KMS-11 (cell line): ENCODE measurements around the gene C4BPA.

Experiments
- H2AFZ ChIP-seq: fragments of 200-600 bp; sonication (generic); 2 replicates; pipeline ENCODE4 v1.6.1; 2016; ENCODE audit warnings: antibody characterized with exemption, mixed run types, low read depth
- H3K27ac ChIP-seq: fragments of 200-600 bp; sonication (generic); 2 replicates; pipeline ENCODE4 v1.6.1; 2016; ENCODE audit warnings: mild to moderate bottlenecking, mixed run types
- H3K27me3 ChIP-seq: fragments of 200-600 bp; sonication (generic); 2 replicates; pipeline ENCODE4 v1.6.1; 2017; ENCODE audit warnings: mild to moderate bottlenecking, low read depth, mixed run types, moderate library complexity; ENCODE audit not compliant: insufficient read depth
- H3K36me3 ChIP-seq: fragments of 200-600 bp; sonication (generic); 2 replicates; pipeline ENCODE4 v1.6.1; 2017; ENCODE audit warnings: mild to moderate bottlenecking, mixed run types; ENCODE audit not compliant: insufficient read depth
- H3K4me1 ChIP-seq: fragments of 200-600 bp; sonication (generic); 2 replicates; pipeline ENCODE4 v1.6.1; 2016; ENCODE audit warnings: mild to moderate bottlenecking, low read depth, mixed run types; ENCODE audit not compliant: poor library complexity, severe bottlenecking
- H3K4me2 ChIP-seq: fragments of 200-600 bp; sonication (generic); 2 replicates; pipeline ENCODE4 v1.7.0; 2016; ENCODE audit warnings: mild to moderate bottlenecking, mixed run types
- H3K4me3 ChIP-seq: fragments of 200-600 bp; sonication (generic); IDR thresholded peaks from 2 replicates; pipeline ENCODE4 v1.6.1; 2017; ENCODE audit warnings: low read depth, low read length, mixed read lengths; ENCODE audit not compliant: insufficient read depth
- H3K79me2 ChIP-seq: fragments of 200-600 bp; sonication (generic); 2 replicates; pipeline ENCODE4 v1.6.1; 2016; ENCODE audit warnings: low read depth, mixed run types; ENCODE audit not compliant: insufficient read depth
- H3K9ac ChIP-seq: fragments of 200-600 bp; sonication (generic); 2 replicates; pipeline ENCODE4 v1.6.1; 2016; ENCODE audit warnings: mild to moderate bottlenecking, mixed run types
- H4K20me1 ChIP-seq: fragments of 200-600 bp; sonication (generic); 2 replicates; pipeline ENCODE4 v1.6.1; 2016; ENCODE audit warnings: mild to moderate bottlenecking, mixed run types; ENCODE audit not compliant: insufficient read depth
- CTCF ChIP-seq: fragments of 200-600 bp; sonication (generic); conservative IDR thresholded peaks from 2 replicates; pipeline ENCODE4 v1.6.1; 2017; ENCODE audit warnings: low read depth, mild to moderate bottlenecking, antibody characterized with exemption, low read length, moderate library complexity, mixed read lengths

Gene C4BPA

GRCh38 chr1:207115269-207115668, 11.2 kb downstream of the C4BPA start:
- no peaks in the 10 kb centered on the region for H3K27me3 ChIP-seq
- no peaks in the 10 kb centered on the region for H3K36me3 ChIP-seq
- no peaks in the 10 kb centered on the region for H4K20me1 ChIP-seq
- H3K4me2 ChIP-seq: no peak overlapping the region
- no peaks in the 10 kb centered on the region for H3K79me2 ChIP-seq
- H3K4me1 ChIP-seq: no peaks in the 10 kb centered on the region
- TF ChIP-seq CTCF: no peak
- H3K27ac ChIP-seq: no peak overlapping the region
- no peak overlapping the region for H2AFZ ChIP-seq
- H3K4me3 ChIP-seq: no peak overlapping the region
- H3K9ac ChIP-seq: no peak overlapping the region

DNA sequence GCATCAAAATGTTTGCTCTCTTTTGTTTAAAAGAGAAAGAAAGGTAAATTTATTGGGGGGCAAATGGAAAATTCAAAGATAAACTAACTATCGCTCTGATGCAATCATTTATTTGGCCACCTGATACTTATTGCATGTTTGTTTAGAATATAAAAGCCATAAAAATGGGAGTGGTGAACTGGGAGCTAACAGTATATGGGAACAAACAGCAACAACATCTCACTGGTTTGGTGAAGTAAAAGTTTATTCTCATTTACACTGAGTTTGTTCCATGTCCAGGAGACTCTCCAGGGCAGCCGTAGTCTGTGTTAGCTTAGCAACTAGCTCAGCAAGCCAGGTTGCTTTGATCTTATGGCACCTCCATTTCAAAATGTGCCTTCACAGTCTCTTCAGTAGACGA, 20.4 kb downstream of the C4BPA start:
- Histone ChIP-seq H3K4me3 (no peak overlapping the region), H2AFZ (no peak overlapping the region), H3K4me2 (no peak overlapping the region), H3K79me2 (no peaks in the 10 kb centered on the region), H3K9ac (no peak overlapping the region), H3K4me1 (no peaks in the 10 kb centered on the region), H4K20me1 (no peaks in the 10 kb centered on the region), H3K36me3 (no peaks in the 10 kb centered on the region), H3K27me3 (no peaks in the 10 kb centered on the region), H3K27ac (no peak overlapping the region)
- no peak for TF ChIP-seq CTCF

DNA sequence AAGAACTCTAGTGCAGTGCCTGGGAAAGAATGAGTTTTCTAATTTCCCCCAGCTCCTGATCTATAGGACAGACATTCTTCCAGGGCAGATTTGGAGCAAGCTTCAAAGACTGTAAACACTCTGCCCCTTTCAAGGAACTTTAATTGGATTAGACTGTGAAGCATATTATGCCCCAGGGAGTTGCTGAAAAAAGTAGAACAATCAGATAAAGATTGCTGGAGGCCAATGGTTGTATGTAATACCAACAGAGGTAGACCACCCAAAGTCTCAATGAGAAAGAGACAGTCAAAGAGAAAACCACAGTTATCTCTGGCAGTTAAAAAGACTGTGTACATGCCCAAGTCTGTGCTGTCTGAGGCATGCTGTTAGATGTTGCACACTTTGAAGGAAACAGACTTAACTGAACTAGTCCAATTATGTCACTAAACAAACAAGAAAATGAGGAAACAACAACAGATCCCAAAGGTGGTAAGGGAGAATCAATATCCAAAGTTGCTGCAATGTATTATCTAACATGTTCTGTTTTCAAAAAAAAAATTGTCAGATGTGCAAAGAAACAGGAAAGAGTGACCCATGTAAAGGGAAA, 24.4 kb downstream of the C4BPA start:
- Histone ChIP-seq H2AFZ (no peak overlapping the region), H3K4me1 (no peaks in the 10 kb centered on the region), H3K9ac (no peak overlapping the region), H3K79me2 (no peaks in the 10 kb centered on the region), H3K4me2 (no peak overlapping the region), H3K27ac (no peak overlapping the region), H3K36me3 (no peaks in the 10 kb centered on the region), H3K27me3 (no peaks in the 10 kb centered on the region), H4K20me1 (no peaks in the 10 kb centered on the region), H3K4me3 (no peak overlapping the region)
- no peak for TF ChIP-seq CTCF

GRCh38 chr1:207129053-207129452, 25.0 kb downstream of the C4BPA start:
- no peak overlapping the region for H3K27ac ChIP-seq
- H2AFZ ChIP-seq: no peak overlapping the region
- H3K79me2 ChIP-seq: no peaks in the 10 kb centered on the region
- H4K20me1 ChIP-seq: no peaks in the 10 kb centered on the region
- H3K4me1 ChIP-seq: no peaks in the 10 kb centered on the region
- no peak for TF ChIP-seq CTCF
- H3K4me2 ChIP-seq: no peak overlapping the region
- H3K9ac ChIP-seq: no peak overlapping the region
- no peak overlapping the region for H3K4me3 ChIP-seq
- H3K36me3 ChIP-seq: no peaks in the 10 kb centered on the region
- H3K27me3 ChIP-seq: no peaks in the 10 kb centered on the region
